AG10803 (cell line): Measurements from ENCODE around the gene CXCL1.

Experiments
- DNase-seq: peaks from one replicate; pipeline ENCODE4 v3.0.0; 2010; ENCODE audit warnings: low read depth
- H3K4me3 ChIP-seq: 2 replicates; pipeline ENCODE4 v1.5.1; 2011; ENCODE audit warnings: mild to moderate bottlenecking, low read length, control low read depth
- TF ChIP-seq, protein P1 (sequence below): conservative IDR thresholded peaks from 2 replicates; pipeline ENCODE4 v1.5.1; 2011; ENCODE audit warnings: mild to moderate bottlenecking, low read length, control low read depth, inconsistent platforms

The CXCL1 gene

DNA sequence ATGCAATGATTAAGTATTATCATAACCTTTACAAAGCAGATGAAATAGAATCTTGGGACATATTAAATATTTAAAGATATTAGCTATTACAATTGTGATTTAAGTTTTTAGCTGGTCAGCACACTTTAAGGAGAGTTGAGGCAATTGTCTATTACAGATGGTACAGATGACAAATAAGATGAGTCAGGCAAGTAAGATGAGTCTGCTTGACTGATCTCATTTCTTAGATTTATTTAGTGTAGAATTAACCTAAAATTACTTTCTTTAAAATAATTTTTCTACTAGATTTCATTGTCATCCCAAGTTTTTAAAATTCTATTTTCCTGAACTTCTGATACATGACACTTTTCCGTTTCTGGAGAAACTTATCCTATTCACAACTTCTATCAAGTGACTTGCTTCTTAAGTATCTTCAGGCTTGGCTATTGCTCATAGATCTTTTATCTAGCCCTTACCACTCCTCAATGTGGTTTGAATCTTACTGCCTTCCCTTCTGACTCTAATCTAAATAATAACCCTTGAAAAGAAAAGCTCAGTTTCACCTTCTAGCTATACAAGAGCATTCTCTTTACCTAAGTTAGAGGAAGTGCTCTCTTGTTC lies 32.9 kb downstream of the CXCL1 start:
- TF ChIP-seq, protein P1, sequence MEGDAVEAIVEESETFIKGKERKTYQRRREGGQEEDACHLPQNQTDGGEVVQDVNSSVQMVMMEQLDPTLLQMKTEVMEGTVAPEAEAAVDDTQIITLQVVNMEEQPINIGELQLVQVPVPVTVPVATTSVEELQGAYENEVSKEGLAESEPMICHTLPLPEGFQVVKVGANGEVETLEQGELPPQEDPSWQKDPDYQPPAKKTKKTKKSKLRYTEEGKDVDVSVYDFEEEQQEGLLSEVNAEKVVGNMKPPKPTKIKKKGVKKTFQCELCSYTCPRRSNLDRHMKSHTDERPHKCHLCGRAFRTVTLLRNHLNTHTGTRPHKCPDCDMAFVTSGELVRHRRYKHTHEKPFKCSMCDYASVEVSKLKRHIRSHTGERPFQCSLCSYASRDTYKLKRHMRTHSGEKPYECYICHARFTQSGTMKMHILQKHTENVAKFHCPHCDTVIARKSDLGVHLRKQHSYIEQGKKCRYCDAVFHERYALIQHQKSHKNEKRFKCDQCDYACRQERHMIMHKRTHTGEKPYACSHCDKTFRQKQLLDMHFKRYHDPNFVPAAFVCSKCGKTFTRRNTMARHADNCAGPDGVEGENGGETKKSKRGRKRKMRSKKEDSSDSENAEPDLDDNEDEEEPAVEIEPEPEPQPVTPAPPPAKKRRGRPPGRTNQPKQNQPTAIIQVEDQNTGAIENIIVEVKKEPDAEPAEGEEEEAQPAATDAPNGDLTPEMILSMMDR: no peak
- no peak overlapping the region for H3K4me3 ChIP-seq
- DNase-seq: peak; percentile 51

DNA sequence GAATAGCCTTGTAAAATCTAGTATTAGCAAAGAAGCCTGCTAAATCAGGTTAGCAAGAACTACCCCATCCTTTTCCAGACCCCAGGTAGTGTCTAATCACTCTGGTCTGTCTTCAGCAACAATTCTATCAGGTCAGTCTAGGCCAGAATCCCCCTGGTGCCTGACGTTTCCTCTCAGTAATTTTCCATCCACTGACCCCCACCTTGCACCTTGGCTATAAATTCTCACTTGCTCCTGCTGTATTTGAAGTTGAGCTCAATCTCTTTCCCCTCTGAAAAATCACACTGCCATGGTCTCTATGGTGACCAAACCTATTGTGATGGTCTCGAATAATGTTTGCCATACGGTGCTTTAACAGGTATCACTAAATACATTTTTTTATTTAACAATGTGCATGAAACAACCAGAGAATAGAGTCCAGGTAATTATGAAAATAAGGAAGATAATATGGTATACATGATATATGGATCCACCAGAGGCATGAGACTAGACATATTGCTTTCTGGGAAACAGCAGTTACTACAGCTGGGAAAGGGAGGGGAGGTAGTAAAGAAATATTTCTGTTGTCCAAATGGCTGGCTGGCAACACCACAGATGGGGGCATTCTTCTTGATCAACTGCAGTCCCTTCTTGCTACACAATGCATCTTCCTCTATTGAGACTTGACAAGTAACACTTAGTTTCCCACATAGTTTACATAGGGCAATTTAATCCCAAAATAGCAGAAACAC lies 33.8 kb downstream of the CXCL1 start:
- no peak overlapping the region for H3K4me3 ChIP-seq
- DNase-seq: no peak
- TF ChIP-seq, protein P1: no peak

DNA sequence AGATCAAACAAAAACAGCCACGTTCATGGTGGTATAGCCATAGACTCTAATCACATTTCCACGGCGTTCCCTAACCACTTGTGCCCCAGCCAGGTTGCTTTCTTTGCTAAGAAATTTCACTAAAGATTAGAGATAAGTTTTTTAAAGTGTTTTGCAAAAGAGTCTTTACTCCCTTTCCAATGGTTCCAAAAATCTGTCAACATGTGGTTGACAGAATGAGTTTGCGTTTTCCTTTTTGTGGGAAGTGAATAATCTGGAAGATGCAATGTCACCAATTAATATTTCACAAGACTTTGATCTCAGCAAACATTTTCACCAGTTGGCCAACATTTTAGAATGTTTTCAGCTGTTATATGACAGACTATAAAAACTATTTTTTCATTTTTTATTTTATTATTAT lies 35.3 kb downstream of the CXCL1 start:
- TF ChIP-seq, protein P1: no peak
- no peak overlapping the region for H3K4me3 ChIP-seq
- peak; percentile 88 for DNase-seq

DNA sequence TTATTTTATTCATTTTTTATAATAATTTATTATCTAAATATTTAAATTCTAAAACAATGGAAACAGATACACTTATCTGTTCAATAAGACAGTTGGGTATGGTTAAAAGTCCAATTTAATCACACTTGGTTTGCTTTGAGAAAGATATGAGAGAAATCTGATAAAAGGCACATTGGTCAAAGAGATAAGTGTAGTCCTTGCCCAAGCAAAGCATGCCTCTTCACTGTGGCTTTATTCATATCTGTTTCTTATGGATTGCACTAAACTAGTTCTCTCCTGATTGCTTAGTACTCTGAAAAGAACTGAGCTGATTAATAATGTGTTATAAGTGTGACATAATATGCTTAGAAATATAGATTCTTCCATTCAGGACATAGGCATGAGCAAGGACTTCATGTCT lies 39.8 kb downstream of the CXCL1 start:
- no peak overlapping the region for H3K4me3 ChIP-seq
- TF ChIP-seq, protein P1: no peak
- DNase-seq: no peak

DNA sequence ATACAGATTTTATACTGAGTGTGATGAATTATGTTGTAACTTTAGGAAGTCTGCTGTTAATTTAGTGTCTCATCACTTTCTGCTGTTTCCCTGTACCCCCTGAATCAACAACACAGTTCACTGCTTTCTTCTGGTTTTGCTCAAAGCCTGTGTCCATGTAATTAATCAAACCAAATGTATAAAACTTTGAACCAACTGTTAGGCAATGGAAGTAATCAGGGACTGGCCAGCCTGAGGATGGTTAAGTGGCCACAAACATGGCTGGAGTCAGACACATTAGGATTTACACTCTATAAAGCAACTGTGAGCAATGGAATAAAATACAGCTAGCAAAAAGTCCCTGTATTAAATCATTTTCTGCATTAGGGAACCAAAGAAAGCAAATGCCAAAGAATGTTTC lies 42.6 kb downstream of the CXCL1 start:
- H3K4me3 ChIP-seq: no peak overlapping the region
- TF ChIP-seq, protein P1: no peak
- DNase-seq: peak; percentile 73

DNA sequence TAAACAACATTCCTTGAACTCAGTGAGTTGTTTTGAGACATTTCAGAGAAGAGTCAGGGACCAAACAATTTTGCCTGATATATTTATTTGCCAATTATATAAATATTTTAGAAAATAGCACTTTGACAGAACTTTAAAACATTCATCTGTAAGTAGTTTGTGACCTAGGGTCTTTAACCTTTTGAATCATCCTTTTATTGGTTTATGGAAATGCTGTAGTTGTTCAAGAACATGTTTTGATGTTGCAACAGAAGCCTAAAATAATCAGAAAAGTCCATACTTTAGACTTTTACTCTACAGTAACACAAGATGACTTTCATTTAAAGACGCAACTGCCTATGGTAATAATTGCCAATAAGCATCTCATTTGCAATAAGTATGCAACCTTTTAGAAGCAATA lies 43.0 kb downstream of the CXCL1 start:
- TF ChIP-seq, protein P1: no peak
- H3K4me3 ChIP-seq: no peak overlapping the region
- DNase-seq: no peak

DNA sequence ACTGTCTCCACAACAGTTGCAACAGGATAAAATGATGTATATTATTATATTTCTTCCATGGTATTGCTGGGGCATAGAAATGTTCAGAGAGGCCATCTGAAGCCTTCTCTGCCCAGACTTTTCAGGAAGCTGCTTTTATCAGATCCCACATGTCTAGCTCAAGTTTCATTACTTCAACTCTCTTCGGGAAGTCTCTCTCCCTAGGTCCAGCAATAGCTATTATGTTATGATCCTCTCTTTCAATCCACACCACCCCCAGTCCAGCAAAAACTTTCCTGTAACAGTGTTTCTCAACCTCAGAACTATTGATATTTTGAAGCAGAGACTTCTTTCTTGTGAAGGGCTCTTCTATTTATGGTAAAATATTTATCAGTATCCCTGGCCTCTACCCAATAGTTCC lies 44.9 kb downstream of the CXCL1 start:
- TF ChIP-seq, protein P1: no peak
- no peak for DNase-seq
- no peak overlapping the region for H3K4me3 ChIP-seq
